Right ventricle myocardium inferior (tissue), 1 donor: ENCODE data around the gene TNFAIP2. TPM values are rescaled to one million over a fixed set of nuclear protein-coding genes. Genes with fewer than 3 reads are reported as not detected.
"Not testable (repeated sequence)": the region's sequence is repeated elsewhere in the genome, so short reads cannot be mapped to it uniquely, and the experiment has no call there.

Experiments
- ATAC-seq: fragments of 200-7000 bp; cut with Tn5 transposase; one replicate; pipeline ENCODE4 v1.9.1; 2020; ENCODE audit warnings: mild to moderate bottlenecking, moderate library complexity
- DNase-seq: peaks from one replicate; pipeline ENCODE4 v3.0.0; 2021; ENCODE audit errors: missing footprints
- intact Hi-C: fragments of 100-400 bp; cut with DNase I; formaldehyde crosslinking; loops from one replicate; pipeline ENCODE4 v1.11.0; 2022
- total RNA-seq: library from RNA; stranded (reverse); fragmentation: NEBNext Ultra II Directional; extraction: Animal tissue kit (Norgen Biotek cat#: 25700); gene quantifications from one replicate; pipeline ENCODE4 v1.2.1, GENCODE V29; 2021
- donor health status: DM: no; HTN: yes; CAD: no; lungs with severe emphysema.

The TNFAIP2 gene
- total RNA-seq, 1 donor from 2014 or later, result 56.5 TPM

- DNase-seq (no peak), ATAC-seq (no peak)
- intact Hi-C loops, result no loop called here
Measured at GRCh38 chr14:103115845-103116572, 7.3 kb upstream of the TNFAIP2 start.

- intact Hi-C loops, result no loop called here
- DNase-seq (no peak), ATAC-seq (no peak)
Measured at GRCh38 chr14:103116636-103117035, 6.6 kb upstream of the TNFAIP2 start.

- DNase-seq, intact Hi-C loops, ATAC-seq: not testable (repeated sequence)
Measured at GRCh38 chr14:103117499-103117898, 5.8 kb upstream of the TNFAIP2 start.

- ATAC-seq (peak; percentile 49), DNase-seq (peak; percentile 92)
- intact Hi-C loops, result no loop called here
Measured at GRCh38 chr14:103118018-103118662, 5.1 kb upstream of the TNFAIP2 start.

GRCh38 chr14:103118663-103119404, 4.4 kb upstream of the TNFAIP2 start:
- intact Hi-C loops, result no loop called here
- ATAC-seq, result no peak
- DNase-seq, result peak; percentile 96

GRCh38 chr14:103119527-103119926, 3.7 kb upstream of the TNFAIP2 start:
- intact Hi-C loops, ATAC-seq: not testable (repeated sequence)

GRCh38 chr14:103121121-103121845, 2.0 kb upstream of the TNFAIP2 start:
- intact Hi-C loops, result no loop called here
- peak; percentile 44 for ATAC-seq
- DNase-seq, result peak; percentile 88

More at GRCh38 chr14:103119527-103119926, 3.7 kb upstream of the TNFAIP2 start:
- DNase-seq, result peak; percentile 56

- intact Hi-C loops, result loop anchor here (2.0 kb wide), 1 partner anchor 17 kb away; no protein-coding TSS in a partner anchor
- ATAC-seq, result peak; percentile 73
Measured at GRCh38 chr14:103121846-103122584, 1.2 kb upstream of the TNFAIP2 start.

GRCh38 chr14:103122585-103122946, 695 bp upstream of the TNFAIP2 start:
- peak; percentile 75 for DNase-seq
- intact Hi-C loops, result loop anchor here (2.0 kb wide), 1 partner anchor 18 kb away; no protein-coding TSS in a partner anchor
- ATAC-seq, result peak; percentile 4

More at GRCh38 chr14:103121846-103122584, 1.2 kb upstream of the TNFAIP2 start:
- DNase-seq, result peak; percentile 96

- DNase-seq (peak; percentile 85), ATAC-seq (peak; percentile 8)
- intact Hi-C loops, result loop anchor here (2.0 kb wide), 1 partner anchor 19 kb away; no protein-coding TSS in a partner anchor
Measured at GRCh38 chr14:103123634-103124500, 606 bp downstream of the TNFAIP2 start.

- intact Hi-C loops, result no loop called here
- no peak for ATAC-seq
Measured at GRCh38 chr14:103124501-103125001, 1.3 kb downstream of the TNFAIP2 start.

GRCh38 chr14:103125098-103126070, 2.1 kb downstream of the TNFAIP2 start:
- intact Hi-C loops, result no loop called here
- ATAC-seq, result no peak
- DNase-seq, result peak; percentile 1

More at GRCh38 chr14:103124501-103125001, 1.3 kb downstream of the TNFAIP2 start:
- peak; percentile 66 for DNase-seq

GRCh38 chr14:103126088-103126872, 3.0 kb downstream of the TNFAIP2 start:
- intact Hi-C loops, result no loop called here
- ATAC-seq (no peak), DNase-seq (no peak)

- ATAC-seq (no peak), DNase-seq (no peak)
- intact Hi-C loops, result no loop called here
Measured at GRCh38 chr14:103126873-103127304, 3.6 kb downstream of the TNFAIP2 start.

GRCh38 chr14:103127356-103127755, 4.1 kb downstream of the TNFAIP2 start:
- ATAC-seq, result no peak
- intact Hi-C loops, result no loop called here
- DNase-seq, result no peak
